Measurements from ENCODE around the gene ASCL1. TPM values are rescaled to one million over a fixed set of nuclear protein-coding genes. Genes with fewer than 3 reads are reported as not detected.

Gene ASCL1
- total RNA-seq, 2 donors from 2014 or later = not detected

GRCh38 chr12:102993537-102993936 is 36.1 kb downstream of the ASCL1 start:
- Histone ChIP-seq H3K27me3 (replicated peaks; ENCODE audit: insufficient read depth) (no peaks in the 10 kb centered on the region), H3K4me1 (ENCODE audit: control insufficient read depth in 1 of 2, low read depth in 2 of 2) (no peaks in the 10 kb centered on the region), H3K36me3 (no peaks in the 10 kb centered on the region), H3K9me3 (no peaks in the 10 kb centered on the region), H3K4me3 (no peak overlapping the region), H3K27ac (no peak overlapping the region)
- ATAC-seq (ENCODE audit: insufficient number of reproducible peaks, low FRiP score, low read depth) (no peak), DNase-seq (ENCODE audit: low spot score) (no peak)
- TF ChIP-seq, protein P1, sequence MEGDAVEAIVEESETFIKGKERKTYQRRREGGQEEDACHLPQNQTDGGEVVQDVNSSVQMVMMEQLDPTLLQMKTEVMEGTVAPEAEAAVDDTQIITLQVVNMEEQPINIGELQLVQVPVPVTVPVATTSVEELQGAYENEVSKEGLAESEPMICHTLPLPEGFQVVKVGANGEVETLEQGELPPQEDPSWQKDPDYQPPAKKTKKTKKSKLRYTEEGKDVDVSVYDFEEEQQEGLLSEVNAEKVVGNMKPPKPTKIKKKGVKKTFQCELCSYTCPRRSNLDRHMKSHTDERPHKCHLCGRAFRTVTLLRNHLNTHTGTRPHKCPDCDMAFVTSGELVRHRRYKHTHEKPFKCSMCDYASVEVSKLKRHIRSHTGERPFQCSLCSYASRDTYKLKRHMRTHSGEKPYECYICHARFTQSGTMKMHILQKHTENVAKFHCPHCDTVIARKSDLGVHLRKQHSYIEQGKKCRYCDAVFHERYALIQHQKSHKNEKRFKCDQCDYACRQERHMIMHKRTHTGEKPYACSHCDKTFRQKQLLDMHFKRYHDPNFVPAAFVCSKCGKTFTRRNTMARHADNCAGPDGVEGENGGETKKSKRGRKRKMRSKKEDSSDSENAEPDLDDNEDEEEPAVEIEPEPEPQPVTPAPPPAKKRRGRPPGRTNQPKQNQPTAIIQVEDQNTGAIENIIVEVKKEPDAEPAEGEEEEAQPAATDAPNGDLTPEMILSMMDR (IDR thresholded peaks at IDR 0.05) = no peak

DNA sequence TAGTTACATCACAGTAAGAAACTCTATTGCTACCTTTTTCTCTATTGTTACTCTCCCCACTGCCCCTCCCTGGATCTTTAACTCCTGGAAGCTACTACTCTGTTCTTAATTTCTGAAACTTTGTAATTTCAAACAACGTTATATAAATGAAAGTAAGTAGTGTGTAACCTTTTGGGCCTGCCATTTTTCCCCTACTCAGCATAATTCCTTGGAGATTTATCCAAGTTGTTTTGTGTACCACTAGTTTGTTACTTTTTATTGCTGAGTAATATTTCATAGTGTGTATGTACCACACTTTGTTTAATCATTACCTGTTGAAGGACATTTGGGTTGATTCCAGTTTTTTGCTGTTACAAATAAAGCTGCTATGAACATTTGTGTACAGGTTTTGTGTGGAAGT is 37.9 kb downstream of the ASCL1 start:
- TF ChIP-seq, protein P1 (IDR thresholded peaks at IDR 0.05) = no peak
- Histone ChIP-seq H3K27ac (no peak overlapping the region), H3K36me3 (no peaks in the 10 kb centered on the region), H3K9me3 (no peaks in the 10 kb centered on the region), H3K27me3 (replicated peaks; ENCODE audit: insufficient read depth) (no peaks in the 10 kb centered on the region), H3K4me3 (no peak overlapping the region), H3K4me1 (ENCODE audit: control insufficient read depth in 1 of 2, low read depth in 2 of 2) (no peaks in the 10 kb centered on the region)
- DNase-seq (ENCODE audit: low spot score) (no peak), ATAC-seq (ENCODE audit: insufficient number of reproducible peaks, low FRiP score, low read depth) (no peak)

Other genes starting within 250 kb of the ASCL1 start
- not detected for gene PAH, start 40.4 kb upstream of the ASCL1 start, total RNA-seq

All from thoracic aorta (tissue), 2 donors.